Measurements from ENCODE around the gene MIPOL1.

DNA sequence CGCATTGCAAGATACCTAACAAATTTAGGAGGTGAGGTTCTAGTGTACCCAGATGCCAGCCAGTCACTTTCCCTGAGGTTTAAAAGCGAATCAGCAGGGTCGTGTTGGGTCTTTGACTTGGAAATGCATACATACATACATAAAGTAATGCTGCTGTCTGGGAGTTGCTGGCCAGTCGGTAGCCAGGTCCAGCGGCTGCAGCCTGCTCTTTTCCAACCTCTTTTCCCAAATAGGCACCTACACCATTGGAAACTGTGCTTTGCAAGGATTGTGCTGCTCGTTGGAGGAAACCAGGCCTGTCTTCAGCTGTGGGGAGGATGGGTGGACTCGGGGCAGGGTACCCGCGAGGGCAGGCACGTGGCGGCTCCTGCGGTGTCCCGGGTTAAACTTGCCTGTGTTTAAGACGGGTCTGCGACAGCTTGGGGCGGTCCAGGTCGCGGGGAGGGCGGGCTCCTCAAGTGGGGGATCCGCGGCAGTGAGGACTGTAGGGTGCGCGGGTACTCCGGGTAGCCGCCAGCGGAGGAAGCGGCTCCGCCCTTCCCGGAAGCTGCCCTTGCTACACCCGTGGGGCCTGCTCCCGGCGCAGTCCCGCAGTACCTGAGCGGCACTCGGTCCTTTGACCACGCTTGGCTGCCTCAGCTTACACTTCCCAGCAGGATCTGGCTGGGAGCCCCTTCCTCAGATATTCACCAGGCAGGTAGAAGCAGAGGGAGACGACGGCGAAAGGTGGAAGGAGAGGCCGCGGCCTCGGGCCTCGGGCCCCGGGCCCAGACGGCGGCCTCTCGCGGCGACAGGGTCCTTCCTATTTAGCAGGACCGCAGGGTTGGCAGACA, 400.4 kb downstream of the MIPOL1 start:
- TF ChIP-seq POLR2A (IDR thresholded peaks at IDR 0.05), result no peak
- TF ChIP-seq, protein P1, sequence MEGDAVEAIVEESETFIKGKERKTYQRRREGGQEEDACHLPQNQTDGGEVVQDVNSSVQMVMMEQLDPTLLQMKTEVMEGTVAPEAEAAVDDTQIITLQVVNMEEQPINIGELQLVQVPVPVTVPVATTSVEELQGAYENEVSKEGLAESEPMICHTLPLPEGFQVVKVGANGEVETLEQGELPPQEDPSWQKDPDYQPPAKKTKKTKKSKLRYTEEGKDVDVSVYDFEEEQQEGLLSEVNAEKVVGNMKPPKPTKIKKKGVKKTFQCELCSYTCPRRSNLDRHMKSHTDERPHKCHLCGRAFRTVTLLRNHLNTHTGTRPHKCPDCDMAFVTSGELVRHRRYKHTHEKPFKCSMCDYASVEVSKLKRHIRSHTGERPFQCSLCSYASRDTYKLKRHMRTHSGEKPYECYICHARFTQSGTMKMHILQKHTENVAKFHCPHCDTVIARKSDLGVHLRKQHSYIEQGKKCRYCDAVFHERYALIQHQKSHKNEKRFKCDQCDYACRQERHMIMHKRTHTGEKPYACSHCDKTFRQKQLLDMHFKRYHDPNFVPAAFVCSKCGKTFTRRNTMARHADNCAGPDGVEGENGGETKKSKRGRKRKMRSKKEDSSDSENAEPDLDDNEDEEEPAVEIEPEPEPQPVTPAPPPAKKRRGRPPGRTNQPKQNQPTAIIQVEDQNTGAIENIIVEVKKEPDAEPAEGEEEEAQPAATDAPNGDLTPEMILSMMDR (IDR thresholded peaks at IDR 0.05), result no peak
